Measurements from ENCODE around the gene ATF7IP2. TPM values are rescaled to one million over a fixed set of nuclear protein-coding genes. Genes with fewer than 3 reads are reported as not detected.

The ATF7IP2 gene
- total and polyA plus RNA-seq, 2 of the 13 experiments (the other 11 are each of a cell fraction or from before 2014, with no cell fraction given): 117 to 217 TPM

DNA sequence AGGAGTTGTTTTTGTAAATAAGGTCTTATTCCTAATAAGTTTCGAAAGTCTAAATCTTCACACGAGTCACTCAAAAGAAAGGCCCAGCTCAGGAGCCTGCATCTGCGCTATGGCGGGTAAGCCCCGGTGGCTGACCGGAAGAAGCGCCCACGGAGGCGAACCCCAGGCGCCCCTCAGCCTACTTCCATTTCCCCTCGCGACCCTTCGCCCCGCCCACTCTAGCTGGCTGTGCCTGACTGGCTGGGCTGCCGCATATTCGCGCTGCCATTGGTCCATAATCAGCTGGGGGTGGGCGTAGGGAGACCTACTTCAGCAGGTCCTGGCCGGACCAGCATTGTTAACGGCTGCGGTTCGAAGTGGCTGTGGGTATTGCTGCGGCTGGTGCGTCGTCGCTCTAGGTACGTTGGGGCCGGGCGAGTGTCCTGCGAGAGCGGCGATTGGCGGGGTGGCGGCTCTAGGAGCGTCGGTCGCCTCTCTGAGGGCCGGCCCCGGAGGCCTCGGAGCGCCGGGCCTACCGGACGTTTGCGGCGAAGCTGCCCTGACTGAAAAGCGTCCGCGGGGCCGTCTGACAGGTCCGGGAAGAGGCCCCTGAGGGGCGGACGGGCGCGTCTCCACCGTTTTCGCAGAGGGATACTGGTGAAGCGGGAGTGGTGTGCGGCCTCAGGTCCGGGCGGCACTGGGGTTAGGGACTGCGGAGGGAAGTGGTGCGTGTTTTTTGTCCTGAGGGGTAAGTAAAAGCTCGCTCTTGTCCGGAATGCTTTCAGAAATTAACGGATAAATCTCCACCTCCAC lies at the start of gene ATF7IP2 (continued):
- TF ChIP-seq ZNF446 (CRISPR knock-in tag; IDR thresholded peaks at IDR 0.05): peak; percentile 95
- peak; percentile 92 for TF ChIP-seq MEF2D (CRISPR knock-in tag; IDR thresholded peaks at IDR 0.05)
- TF ChIP-seq BRCA1 (CRISPR knock-in tag; IDR thresholded peaks at IDR 0.05): no peak
- peak; percentile 98; the same call in 1 of the 2 replicates for TF ChIP-seq NFATC3 (CRISPR knock-in tag; IDR thresholded peaks at IDR 0.05)
- TF ChIP-seq KDM3A (CRISPR knock-in tag; IDR thresholded peaks at IDR 0.05; ENCODE audit: low read depth): peak; percentile 97
- TF ChIP-seq, protein P1, sequence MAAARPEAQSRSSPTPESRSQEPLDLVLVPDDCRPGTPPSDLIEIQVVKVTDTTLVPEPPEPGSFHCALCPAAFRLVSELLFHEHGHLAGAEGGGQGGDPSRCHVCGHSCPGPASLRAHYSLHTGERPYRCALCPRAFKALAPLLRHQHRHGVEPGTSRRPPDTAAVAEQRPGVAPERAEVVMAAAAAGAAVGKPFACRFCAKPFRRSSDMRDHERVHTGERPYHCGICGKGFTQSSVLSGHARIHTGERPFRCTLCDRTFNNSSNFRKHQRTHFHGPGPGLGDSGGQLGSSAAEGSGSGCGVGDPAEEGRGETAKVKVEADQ (CRISPR knock-in tag; IDR thresholded peaks at IDR 0.05; ENCODE audit: borderline replicate concordance): peak; percentile 99
- peak; percentile 99 for TF ChIP-seq NRL (CRISPR knock-in tag; IDR thresholded peaks at IDR 0.05; ENCODE audit: borderline replicate concordance)
- TF ChIP-seq MAFF (IDR thresholded peaks at IDR 0.05; ENCODE audit: low read depth, low read length): no peak
- TF ChIP-seq ZNF350 (CRISPR knock-in tag; IDR thresholded peaks at IDR 0.05; ENCODE audit: borderline replicate concordance, low read depth): peak; percentile 93; the same call in 1 of the 2 replicates
- TF ChIP-seq, protein P2, sequence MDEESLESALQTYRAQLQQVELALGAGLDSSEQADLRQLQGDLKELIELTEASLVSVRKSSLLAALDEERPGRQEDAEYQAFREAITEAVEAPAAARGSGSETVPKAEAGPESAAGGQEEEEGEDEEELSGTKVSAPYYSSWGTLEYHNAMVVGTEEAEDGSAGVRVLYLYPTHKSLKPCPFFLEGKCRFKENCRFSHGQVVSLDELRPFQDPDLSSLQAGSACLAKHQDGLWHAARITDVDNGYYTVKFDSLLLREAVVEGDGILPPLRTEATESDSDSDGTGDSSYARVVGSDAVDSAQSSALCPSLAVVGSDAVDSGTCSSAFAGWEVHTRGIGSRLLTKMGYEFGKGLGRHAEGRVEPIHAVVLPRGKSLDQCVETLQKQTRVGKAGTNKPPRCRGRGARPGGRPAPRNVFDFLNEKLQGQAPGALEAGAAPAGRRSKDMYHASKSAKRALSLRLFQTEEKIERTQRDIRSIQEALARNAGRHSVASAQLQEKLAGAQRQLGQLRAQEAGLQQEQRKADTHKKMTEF (CRISPR knock-in tag; IDR thresholded peaks at IDR 0.05): peak; percentile 98
- TF ChIP-seq HDAC1 (CRISPR knock-in tag; IDR thresholded peaks at IDR 0.05): peak; percentile 99
- 0 out of 2 replicates have a peak, but pooled peaks have one; percentile 72 for TF ChIP-seq CHCHD3 (CRISPR knock-in tag; IDR thresholded peaks at IDR 0.05)
- TF ChIP-seq, protein P3, sequence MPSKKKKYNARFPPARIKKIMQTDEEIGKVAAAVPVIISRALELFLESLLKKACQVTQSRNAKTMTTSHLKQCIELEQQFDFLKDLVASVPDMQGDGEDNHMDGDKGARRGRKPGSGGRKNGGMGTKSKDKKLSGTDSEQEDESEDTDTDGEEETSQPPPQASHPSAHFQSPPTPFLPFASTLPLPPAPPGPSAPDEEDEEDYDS (CRISPR knock-in tag; IDR thresholded peaks at IDR 0.05): peak; percentile 100
- TF ChIP-seq ZNF460 (CRISPR knock-in tag; IDR thresholded peaks at IDR 0.05; ENCODE audit: borderline replicate concordance): peak; percentile 76; the same call in 1 of the 2 replicates
- TF ChIP-seq, protein P4, sequence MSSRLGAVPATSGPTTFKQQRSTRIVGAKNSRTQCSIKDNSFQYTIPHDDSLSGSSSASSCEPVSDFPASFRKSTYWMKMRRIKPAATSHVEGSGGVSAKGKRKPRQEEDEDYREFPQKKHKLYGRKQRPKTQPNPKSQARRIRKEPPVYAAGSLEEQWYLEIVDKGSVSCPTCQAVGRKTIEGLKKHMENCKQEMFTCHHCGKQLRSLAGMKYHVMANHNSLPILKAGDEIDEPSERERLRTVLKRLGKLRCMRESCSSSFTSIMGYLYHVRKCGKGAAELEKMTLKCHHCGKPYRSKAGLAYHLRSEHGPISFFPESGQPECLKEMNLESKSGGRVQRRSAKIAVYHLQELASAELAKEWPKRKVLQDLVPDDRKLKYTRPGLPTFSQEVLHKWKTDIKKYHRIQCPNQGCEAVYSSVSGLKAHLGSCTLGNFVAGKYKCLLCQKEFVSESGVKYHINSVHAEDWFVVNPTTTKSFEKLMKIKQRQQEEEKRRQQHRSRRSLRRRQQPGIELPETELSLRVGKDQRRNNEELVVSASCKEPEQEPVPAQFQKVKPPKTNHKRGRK (CRISPR knock-in tag; IDR thresholded peaks at IDR 0.05): peak; percentile 80
- TF ChIP-seq, protein P5, sequence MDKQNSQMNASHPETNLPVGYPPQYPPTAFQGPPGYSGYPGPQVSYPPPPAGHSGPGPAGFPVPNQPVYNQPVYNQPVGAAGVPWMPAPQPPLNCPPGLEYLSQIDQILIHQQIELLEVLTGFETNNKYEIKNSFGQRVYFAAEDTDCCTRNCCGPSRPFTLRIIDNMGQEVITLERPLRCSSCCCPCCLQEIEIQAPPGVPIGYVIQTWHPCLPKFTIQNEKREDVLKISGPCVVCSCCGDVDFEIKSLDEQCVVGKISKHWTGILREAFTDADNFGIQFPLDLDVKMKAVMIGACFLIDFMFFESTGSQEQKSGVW (CRISPR knock-in tag; IDR thresholded peaks at IDR 0.05; ENCODE audit: borderline replicate concordance): no peak
- TF ChIP-seq ZNF232 (CRISPR knock-in tag; IDR thresholded peaks at IDR 0.05; ENCODE audit: borderline replicate concordance): peak; percentile 91
- TF ChIP-seq SALL2 (CRISPR knock-in tag; IDR thresholded peaks at IDR 0.05): peak; percentile 99
- TF ChIP-seq MAF1 (CRISPR knock-in tag; IDR thresholded peaks at IDR 0.05; ENCODE audit: borderline replicate concordance): peak; percentile 97
- peak; percentile 66; the same call in 1 of the 2 replicates for TF ChIP-seq ZNF841 (CRISPR knock-in tag; IDR thresholded peaks at IDR 0.05; ENCODE audit: borderline replicate concordance)
- TF ChIP-seq ZNF543 (CRISPR knock-in tag; IDR thresholded peaks at IDR 0.05): peak; percentile 87; the same call in 1 of the 2 replicates
- peak; percentile 60; the same call in 1 of the 2 replicates for TF ChIP-seq ZNF644 (CRISPR knock-in tag; IDR thresholded peaks at IDR 0.05; ENCODE audit: low read depth)
- TF ChIP-seq, protein P6, sequence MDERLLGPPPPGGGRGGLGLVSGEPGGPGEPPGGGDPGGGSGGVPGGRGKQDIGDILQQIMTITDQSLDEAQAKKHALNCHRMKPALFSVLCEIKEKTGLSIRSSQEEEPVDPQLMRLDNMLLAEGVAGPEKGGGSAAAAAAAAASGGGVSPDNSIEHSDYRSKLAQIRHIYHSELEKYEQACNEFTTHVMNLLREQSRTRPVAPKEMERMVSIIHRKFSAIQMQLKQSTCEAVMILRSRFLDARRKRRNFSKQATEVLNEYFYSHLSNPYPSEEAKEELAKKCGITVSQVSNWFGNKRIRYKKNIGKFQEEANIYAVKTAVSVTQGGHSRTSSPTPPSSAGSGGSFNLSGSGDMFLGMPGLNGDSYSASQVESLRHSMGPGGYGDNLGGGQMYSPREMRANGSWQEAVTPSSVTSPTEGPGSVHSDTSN (CRISPR knock-in tag; IDR thresholded peaks at IDR 0.05): no peak
- TF ChIP-seq SNAI1 (CRISPR knock-in tag; IDR thresholded peaks at IDR 0.05; ENCODE audit: borderline replicate concordance): peak; percentile 89; the same call in 1 of the 2 replicates
